SU-DHL-6 (cell line): ENCODE measurements around the gene NAT14.

Source experiments
- CTCF ChIP-seq: fragments of 200-600 bp; sonication (generic); IDR thresholded peaks from one replicate; pipeline ENCODE4 v1.5.1; 2017; ENCODE audit warnings: antibody characterized with exemption, mild to moderate bottlenecking, low read length, moderate library complexity; ENCODE audit not compliant: insufficient read depth, poor library complexity, severe bottlenecking
- EZH2phosphoT487 ChIP-seq: fragments of 200-600 bp; sonication (generic), shearing (Covaris generic); conservative IDR thresholded peaks from 2 replicates; pipeline ENCODE4 v1.6.1; 2018; ENCODE audit warnings: mild to moderate bottlenecking, antibody characterized with exemption, low read length, moderate library complexity, mixed read lengths

- TF ChIP-seq CTCF (no peak), EZH2phosphoT487 (no peak)
Measured at GRCh38 chr19:55485439-55486011, 537 bp downstream of the NAT14 start.
